HL-60/S4 treated with retinoic acid at 250 ng/mL for 4 days and 3 days (cell line): ENCODE data around the gene TES.

Experiments
- in situ Hi-C: fragments of 300-500 bp; cut with MboI; formaldehyde crosslinking; loops from 2 replicates; pipeline ENCODE4 v1.7.0; 2022; ENCODE audit warnings: low sequenced_read_pairs

TES gene

GRCh38 chr7:116185956-116186355, 24.4 kb upstream of the TES start:
- in situ Hi-C loops, result no loop called here

- in situ Hi-C loops, result no loop called here
These were observed 22.9 kb upstream of the TES start for GRCh38 chr7:116187400-116187799.

GRCh38 chr7:116193329-116194087, 16.8 kb upstream of the TES start:
- in situ Hi-C loops, result no loop called here

- in situ Hi-C loops, result no loop called here
These were observed 16.2 kb upstream of the TES start for GRCh38 chr7:116194115-116194514.

- in situ Hi-C loops, result no loop called here
These were observed 14.9 kb upstream of the TES start for GRCh38 chr7:116195451-116195850.

GRCh38 chr7:116196947-116197346, 13.4 kb upstream of the TES start:
- in situ Hi-C loops, result no loop called here

GRCh38 chr7:116197360-116197759, 13.0 kb upstream of the TES start:
- in situ Hi-C loops, result no loop called here

- in situ Hi-C loops, result no loop called here
These were observed 11.5 kb upstream of the TES start for GRCh38 chr7:116198748-116199410.

- in situ Hi-C loops, result no loop called here
These were observed 9.4 kb upstream of the TES start for GRCh38 chr7:116200963-116201362.

GRCh38 chr7:116206141-116206540, 4.2 kb upstream of the TES start:
- in situ Hi-C loops, result no loop called here

- in situ Hi-C loops, result no loop called here
These were observed 1.4 kb upstream of the TES start for GRCh38 chr7:116208919-116209318.

GRCh38 chr7:116209561-116210070, 723 bp upstream of the TES start:
- in situ Hi-C loops, result no loop called here

- in situ Hi-C loops, result no loop called here
These were observed 920 bp downstream of the TES start for GRCh38 chr7:116211006-116211912.

- in situ Hi-C loops, result no loop called here
These were observed 1.7 kb downstream of the TES start for GRCh38 chr7:116211913-116212596.

GRCh38 chr7:116212869-116213268, 2.5 kb downstream of the TES start:
- in situ Hi-C loops, result no loop called here

GRCh38 chr7:116213361-116214130, 3.2 kb downstream of the TES start:
- in situ Hi-C loops, result no loop called here

- in situ Hi-C loops, result no loop called here
These were observed 4.6 kb downstream of the TES start for GRCh38 chr7:116214921-116215320.

- in situ Hi-C loops, result no loop called here
These were observed 5.2 kb downstream of the TES start for GRCh38 chr7:116215551-116215950.

- in situ Hi-C loops, result no loop called here
These were observed 6.7 kb downstream of the TES start for GRCh38 chr7:116216956-116217571.
